HEK293 (cell line): ENCODE results near the gene C16orf82.

Experiments used
- CTCF ChIP-seq: fragments of 450-650 bp; formaldehyde crosslinking; IDR thresholded peaks from 2 replicates; pipeline ENCODE4 v1.5.1; 2016; ENCODE audit warnings: missing biosample characterization, missing genetic modification characterization
- MYNN ChIP-seq: fragments of 450-650 bp; formaldehyde crosslinking; IDR thresholded peaks from 2 replicates; pipeline ENCODE4 v1.5.1; 2016; ENCODE audit warnings: missing biosample characterization, missing genetic modification characterization, borderline replicate concordance
- REST ChIP-seq: fragments of 450-650 bp; formaldehyde crosslinking; IDR thresholded peaks from 2 replicates; pipeline ENCODE4 v1.5.1; 2016; ENCODE audit warnings: missing biosample characterization, missing genetic modification characterization
- TSHZ1 ChIP-seq: fragments of 450-650 bp; formaldehyde crosslinking; IDR thresholded peaks from 2 replicates; pipeline ENCODE4 v1.5.1; 2016; ENCODE audit warnings: missing biosample characterization, missing genetic modification characterization, borderline replicate concordance
- ZBTB17 ChIP-seq: fragments of 450-650 bp; formaldehyde crosslinking; IDR thresholded peaks from 2 replicates; pipeline ENCODE4 v1.5.1; 2016; ENCODE audit warnings: missing biosample characterization, missing genetic modification characterization
- ZBTB8A ChIP-seq: fragments of 450-650 bp; formaldehyde crosslinking; IDR thresholded peaks from 2 replicates; pipeline ENCODE4 v1.5.1; 2016; ENCODE audit warnings: missing biosample characterization, missing genetic modification characterization
- ZNF18 ChIP-seq: fragments of 450-650 bp; formaldehyde crosslinking; IDR thresholded peaks from 2 replicates; pipeline ENCODE4 v1.5.1; 2016; ENCODE audit warnings: missing biosample characterization, missing genetic modification characterization
- ZNF239 ChIP-seq: fragments of 450-650 bp; formaldehyde crosslinking; IDR thresholded peaks from 2 replicates; pipeline ENCODE4 v1.5.1; 2016; ENCODE audit warnings: missing biosample characterization, missing genetic modification characterization
- ZNF274 ChIP-seq, 2 experiments: fragments of 200-500 bp in 1 of 2; fragments of 450-650 bp in 1 of 2; sonication (Bioruptor generic) in 1 of 2; formaldehyde crosslinking in 1 of 2; IDR thresholded peaks; 2 replicates each; pipeline versions ENCODE4 v1.5.1 to v1.6.1; 2014 to 2016; ENCODE audit warnings: borderline replicate concordance in 1 of 2, inconsistent platforms in 1 of 2, low read length in 1 of 2, missing biosample characterization in 1 of 2, missing genetic modification characterization in 1 of 2
- ZNF311 ChIP-seq: fragments of 450-650 bp; formaldehyde crosslinking; IDR thresholded peaks from 2 replicates; pipeline ENCODE4 v1.5.1; 2017; ENCODE audit warnings: missing biosample characterization, missing genetic modification characterization, borderline replicate concordance
- ZNF324 ChIP-seq: fragments of 450-650 bp; formaldehyde crosslinking; IDR thresholded peaks from 2 replicates; pipeline ENCODE4 v1.5.1; 2016; ENCODE audit warnings: missing biosample characterization, missing genetic modification characterization
- ZNF621 ChIP-seq: fragments of 450-650 bp; formaldehyde crosslinking; IDR thresholded peaks from 2 replicates; pipeline ENCODE4 v1.5.1; 2017; ENCODE audit warnings: missing biosample characterization, missing genetic modification characterization
- ZNF639 ChIP-seq: fragments of 450-650 bp; formaldehyde crosslinking; IDR thresholded peaks from 2 replicates; pipeline ENCODE4 v1.5.1; 2016; ENCODE audit warnings: missing biosample characterization, missing genetic modification characterization

GRCh38 chr16:27111486-27111885, 44.8 kb downstream of the C16orf82 start:
- no peak for TF ChIP-seq CTCF
- no peak for TF ChIP-seq ZNF639 (tag by site-specific recombination)
- no peak for TF ChIP-seq ZBTB17
- TF ChIP-seq ZNF18 (tag by site-specific recombination) = no peak
- no peak for TF ChIP-seq TSHZ1 (tag by site-specific recombination)
- TF ChIP-seq ZNF621 = no peak
- no peak for TF ChIP-seq ZNF311 (tag by site-specific recombination)
- TF ChIP-seq ZNF274 (IDR thresholded peaks at IDR 0.05; ENCODE audit: low read length) = no peak
- TF ChIP-seq ZNF274 (tag by site-specific recombination; IDR thresholded peaks at IDR 0.05; ENCODE audit: borderline replicate concordance) = no peak
- TF ChIP-seq REST (tag by site-specific recombination) = no peak
- no peak for TF ChIP-seq MYNN (tag by site-specific recombination)
- no peak for TF ChIP-seq ZNF239 (tag by site-specific recombination)
- TF ChIP-seq ZNF324 (tag by site-specific recombination) = no peak
- TF ChIP-seq ZBTB8A (tag by site-specific recombination) = no peak
